HuH-7 (cell line): ENCODE results near the gene SNN.

Experiments used
- DNase-seq: peaks from one replicate; pipeline ENCODE4 v3.0.0; 2011; ENCODE audit warnings: low spot score

SNN gene

GRCh38 chr16:11667824-11668622 lies at the start of gene SNN:
Gene SNN (plus strand): TSS chr16:11668455. CDS start chr16:11676060, 7,605 bp downstream.
- DNase-seq: peak; percentile 97

DNA sequence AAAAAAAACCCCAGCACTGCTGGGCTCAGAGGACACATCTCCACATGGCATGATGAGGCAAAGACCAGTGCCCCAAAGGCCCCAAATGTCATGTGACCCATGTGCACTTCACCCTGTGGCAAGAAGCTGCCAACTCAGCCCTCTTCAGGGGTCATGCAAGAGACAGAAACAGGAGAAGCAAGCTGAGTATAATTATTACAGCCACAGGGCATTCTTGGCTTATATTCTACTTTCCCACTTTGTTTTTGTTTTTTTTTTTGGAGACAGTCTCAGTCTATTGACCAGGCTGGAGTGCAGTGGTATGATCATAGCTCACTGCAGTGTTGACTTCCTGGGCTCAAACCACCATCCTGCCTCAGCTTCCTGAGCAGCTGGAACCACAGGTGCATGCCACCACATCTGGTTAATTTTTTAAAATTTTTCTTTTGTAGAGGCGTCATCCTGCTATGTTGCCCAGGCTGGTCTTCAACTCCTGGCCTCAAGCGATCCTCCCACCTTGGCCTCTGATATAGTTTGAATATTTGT lies 48.9 kb upstream of the SNN start:
- DNase-seq: no peak

DNA sequence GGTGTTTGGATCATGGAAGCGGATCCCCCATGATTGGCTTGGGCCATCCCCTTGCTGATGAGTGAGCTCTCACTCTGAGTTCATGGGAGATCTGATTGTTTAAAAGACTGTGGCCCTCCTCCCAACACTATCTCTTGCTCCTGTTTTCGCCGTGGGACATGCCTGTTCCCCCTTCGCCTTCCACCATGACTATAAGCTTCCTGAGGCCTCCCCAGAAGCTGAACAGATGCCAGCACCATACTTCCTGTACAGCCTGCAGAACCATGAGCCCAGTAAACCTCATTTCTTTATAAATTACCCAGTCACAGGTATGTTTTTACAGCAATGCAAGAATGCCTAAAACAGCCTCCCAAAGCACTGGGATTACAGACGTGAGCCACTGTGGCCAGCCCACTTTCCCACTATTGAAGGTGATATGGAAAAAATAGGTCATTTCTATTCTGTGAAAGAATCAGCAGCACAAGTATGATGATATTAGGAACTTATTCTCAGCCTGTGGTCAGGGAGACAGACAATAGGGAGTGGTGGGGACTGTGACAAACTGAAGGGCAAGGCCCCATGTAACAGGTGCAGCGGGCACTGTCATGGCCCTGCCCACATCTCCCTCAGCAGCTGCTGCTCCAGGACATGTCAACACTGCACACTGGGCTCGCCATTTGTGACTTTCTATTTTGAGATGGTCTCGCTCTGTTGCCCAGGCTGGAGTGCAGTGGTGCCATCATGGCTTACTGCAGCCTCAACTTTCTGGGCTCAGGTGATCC lies 47.8 kb upstream of the SNN start:
- DNase-seq: no peak

GRCh38 chr16:11621539-11621919 lies 46.7 kb upstream of the SNN start:
- DNase-seq: no peak

DNA sequence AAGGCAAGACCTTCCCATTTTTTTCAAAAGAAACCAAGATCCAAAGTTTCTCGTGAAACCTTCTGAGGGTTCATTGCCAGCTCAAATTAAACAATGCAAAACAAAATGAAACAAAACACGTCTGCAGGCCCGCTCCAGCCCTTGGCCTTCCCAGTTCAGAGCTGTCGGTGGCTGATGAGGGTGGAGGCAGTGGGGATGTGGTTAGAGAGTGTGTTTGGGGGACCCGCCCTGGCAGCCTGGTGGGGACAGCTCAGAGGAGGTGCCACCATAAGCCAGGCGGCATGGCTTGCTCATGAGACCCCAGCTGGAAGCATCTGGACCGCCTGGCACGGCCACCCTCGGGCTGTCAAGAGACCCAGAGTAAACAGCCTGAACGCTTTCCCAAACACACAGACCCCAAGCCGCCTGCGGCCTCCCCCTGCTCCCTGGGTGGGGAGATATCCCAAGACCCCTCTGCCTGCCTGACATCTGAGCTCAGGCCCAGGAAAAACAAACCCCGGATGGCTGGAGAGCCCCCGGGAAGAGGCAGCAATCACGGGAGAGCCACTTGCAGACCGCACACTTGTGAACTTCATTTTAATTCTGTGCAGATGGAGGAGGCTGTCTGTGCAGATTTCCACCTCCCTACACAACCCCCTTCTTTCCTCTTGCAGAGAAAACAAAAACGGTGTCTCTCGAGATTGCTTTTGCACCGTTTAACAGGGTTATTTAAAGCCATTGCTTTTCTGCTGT lies 46.2 kb upstream of the SNN start:
- no peak for DNase-seq

DNA sequence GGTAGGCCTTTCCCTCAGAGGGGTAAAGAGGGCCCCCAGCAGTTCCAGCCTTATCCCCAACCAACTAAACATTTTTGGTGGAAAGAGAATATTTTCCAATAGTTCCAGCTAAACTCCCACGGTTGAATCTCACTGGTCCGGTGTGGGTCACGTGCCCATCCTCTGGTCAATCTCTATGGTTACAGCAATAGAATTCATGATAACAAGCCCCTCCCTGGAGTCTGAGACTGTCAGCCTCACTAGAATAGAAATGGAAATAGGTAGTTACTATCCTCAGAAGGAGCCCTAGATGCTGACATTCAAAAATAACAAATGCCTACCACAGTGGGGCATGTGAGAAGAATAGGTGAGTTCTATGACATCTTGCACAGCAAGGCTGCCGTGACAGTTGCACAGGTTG lies 44.0 kb upstream of the SNN start:
- DNase-seq: no peak

GRCh38 chr16:11624636-11625607 lies 43.3 kb upstream of the SNN start:
- DNase-seq: no peak

- no peak for DNase-seq
These were observed 42.5 kb upstream of the SNN start for GRCh38 chr16:11625769-11626168.

GRCh38 chr16:11626657-11627291 lies 41.5 kb upstream of the SNN start:
- DNase-seq: no peak

- DNase-seq: no peak
These were observed 41.0 kb upstream of the SNN start for GRCh38 chr16:11627292-11627663.

GRCh38 chr16:11627822-11628457 lies 40.3 kb upstream of the SNN start:
- DNase-seq: no peak

GRCh38 chr16:11629071-11630030 lies 38.9 kb upstream of the SNN start:
- DNase-seq: no peak

- no peak for DNase-seq
These were observed 38.0 kb upstream of the SNN start for GRCh38 chr16:11630046-11630767.

DNA sequence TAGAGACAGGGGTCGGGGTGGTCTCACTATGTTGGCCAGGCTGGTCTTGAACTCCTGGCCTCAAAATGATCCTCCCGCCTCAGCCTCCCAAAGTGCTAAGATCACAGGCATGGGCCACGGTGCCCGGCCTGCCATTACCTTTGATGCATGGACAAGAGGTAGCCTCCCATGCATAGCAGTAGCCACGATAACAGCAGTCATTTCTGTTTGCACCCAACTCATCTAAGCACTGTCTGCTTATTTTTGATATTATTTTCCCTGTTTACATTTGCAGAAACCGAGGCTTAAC lies 37.5 kb upstream of the SNN start:
- no peak for DNase-seq

DNA sequence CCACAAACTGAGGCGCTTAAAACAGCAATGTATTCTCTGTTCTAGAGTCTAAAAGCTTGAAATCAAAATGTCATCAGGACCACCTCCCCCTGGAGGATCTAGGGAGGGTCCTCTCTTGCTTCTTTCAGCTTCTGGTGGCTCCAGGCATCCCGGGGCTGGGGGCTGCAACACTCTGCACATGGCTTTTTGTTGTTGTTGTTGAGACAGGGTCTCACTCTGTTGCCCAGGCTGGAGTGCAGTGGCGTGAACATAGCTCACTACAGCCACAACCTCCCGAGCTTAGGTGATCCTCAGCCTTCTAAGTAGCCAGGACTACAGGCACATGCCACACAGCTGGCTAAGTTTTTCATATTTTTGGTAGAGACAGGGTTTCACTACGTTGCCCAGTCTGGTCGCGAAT lies 37.0 kb upstream of the SNN start:
- no peak for DNase-seq

- no peak for DNase-seq
These were observed 35.8 kb upstream of the SNN start for GRCh38 chr16:11632455-11632939.

DNA sequence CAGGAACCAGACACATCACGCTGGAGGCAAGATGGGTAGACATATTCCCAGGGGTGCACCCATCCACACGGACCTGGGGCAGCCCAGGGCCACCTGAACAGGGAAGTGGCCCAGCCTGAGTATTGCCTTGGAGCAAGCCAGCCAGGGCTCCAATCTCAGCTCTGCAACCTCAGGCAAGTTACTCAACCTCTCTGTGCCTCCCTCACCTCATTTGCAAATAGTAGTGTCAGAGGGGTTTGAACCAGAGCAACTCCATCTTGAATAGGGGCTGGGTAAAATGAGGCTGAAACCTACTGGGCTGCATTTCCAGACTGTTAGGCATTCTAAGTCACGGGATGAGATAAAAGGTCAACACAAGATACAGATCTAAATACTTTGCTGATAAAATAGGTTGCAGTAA lies 35.1 kb upstream of the SNN start:
- no peak for DNase-seq

DNA sequence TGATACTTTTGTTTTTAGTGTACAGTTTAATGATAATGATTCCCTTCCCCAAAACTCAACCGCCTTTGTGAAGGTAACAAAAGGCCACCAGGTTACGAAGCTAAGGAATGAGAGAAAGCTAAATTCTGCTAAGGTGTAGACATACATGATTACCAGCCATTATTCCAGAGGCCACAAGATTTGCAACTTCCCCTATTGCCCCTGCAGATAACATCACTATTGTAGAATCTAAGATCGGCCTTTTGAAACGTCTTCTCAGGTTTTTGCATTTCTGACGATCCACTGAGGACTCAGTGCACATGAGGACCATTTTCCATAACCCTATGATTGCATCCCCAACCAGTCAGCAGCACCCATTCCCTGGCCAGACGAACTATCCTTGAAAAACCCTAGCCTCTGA lies 33.9 kb upstream of the SNN start:
- DNase-seq: no peak
